ENCODE measurements around the gene GSG1L.

Gene GSG1L

DNA sequence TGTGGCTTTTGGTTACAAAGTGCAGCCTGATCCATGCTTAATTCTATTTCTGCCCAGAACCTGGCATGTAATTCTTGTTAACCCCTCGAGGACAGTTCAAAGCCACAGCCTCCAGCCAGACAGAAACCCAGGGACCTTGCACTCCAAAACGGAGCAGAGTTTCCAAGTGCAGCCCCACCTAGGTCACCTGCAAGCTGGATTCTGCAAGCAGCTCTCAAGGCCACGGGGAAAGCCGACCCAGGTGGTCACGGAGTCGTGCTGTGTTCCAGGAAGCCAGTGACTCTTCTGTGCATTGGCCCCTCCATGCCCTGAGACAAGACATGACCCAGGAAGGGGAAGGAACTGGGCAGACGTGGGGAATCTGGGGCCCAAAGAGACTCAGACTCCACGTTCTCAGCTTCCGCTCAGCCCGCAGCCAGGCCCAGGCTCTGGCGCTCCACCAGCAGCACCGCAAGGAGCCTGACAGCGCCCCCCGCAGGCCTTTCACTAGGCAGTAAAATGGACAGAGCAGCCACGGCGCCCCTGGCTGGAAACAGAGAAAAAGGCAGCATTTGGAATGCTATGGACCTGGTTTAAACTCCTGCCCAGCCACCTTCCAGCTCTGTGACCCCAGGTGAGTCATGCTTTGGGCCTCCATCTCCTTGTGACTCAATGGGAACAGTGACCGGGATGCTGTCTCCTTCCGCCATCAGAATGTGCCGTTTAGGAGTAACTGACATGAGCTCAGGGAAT lies 27.3 kb upstream of the GSG1L start:
- no peak overlapping the region for H3K4me2 ChIP-seq (ENCODE audit: low read length)
- no peaks in the 10 kb centered on the region for H3K27me3 ChIP-seq (ENCODE audit: control insufficient read depth, insufficient read depth, low read length)
- no peaks in the 10 kb centered on the region for H3K9me3 ChIP-seq (replicated peaks; ENCODE audit: low read length)
- peaks cover 10% of the 10 kb centered on the region for H3K36me3 ChIP-seq (ENCODE audit: insufficient read depth, low read length)
- H3K9ac ChIP-seq (ENCODE audit: low read depth, low read length), result no peak overlapping the region
- peaks cover 9% of the 10 kb centered on the region for H3K4me1 ChIP-seq (ENCODE audit: control insufficient read depth, insufficient read depth, low read length)
- no peak overlapping the region for H3K4me3 ChIP-seq (ENCODE audit: low read length)

DNA sequence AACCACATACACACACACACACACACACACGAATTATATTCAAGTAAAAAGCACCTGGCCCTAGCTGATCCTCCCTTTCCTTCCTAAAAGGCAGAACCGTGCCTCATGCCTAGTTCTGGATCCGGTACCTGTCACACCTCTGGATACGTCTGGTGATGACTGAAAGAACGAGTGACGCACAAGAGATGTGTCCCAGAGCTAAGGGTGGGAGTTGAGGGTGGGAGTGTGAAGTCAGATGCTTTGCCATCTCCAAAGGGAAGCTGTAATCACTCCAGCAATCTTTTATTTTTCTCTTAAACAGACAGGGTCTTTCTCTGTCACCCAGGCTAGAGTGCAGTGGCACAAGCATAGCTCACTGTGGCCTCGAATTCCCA lies 26.5 kb upstream of the GSG1L start:
- Histone ChIP-seq H3K4me1 (ENCODE audit: control insufficient read depth, insufficient read depth, low read length) (peaks cover 9% of the 10 kb centered on the region), H3K4me3 (ENCODE audit: low read length) (no peak overlapping the region), H3K9me3 (replicated peaks; ENCODE audit: low read length) (no peaks in the 10 kb centered on the region), H3K36me3 (ENCODE audit: insufficient read depth, low read length) (peaks cover 10% of the 10 kb centered on the region), H3K4me2 (ENCODE audit: low read length) (no peak overlapping the region), H3K27me3 (ENCODE audit: control insufficient read depth, insufficient read depth, low read length) (no peaks in the 10 kb centered on the region), H3K9ac (ENCODE audit: low read depth, low read length) (no peak overlapping the region)

DNA sequence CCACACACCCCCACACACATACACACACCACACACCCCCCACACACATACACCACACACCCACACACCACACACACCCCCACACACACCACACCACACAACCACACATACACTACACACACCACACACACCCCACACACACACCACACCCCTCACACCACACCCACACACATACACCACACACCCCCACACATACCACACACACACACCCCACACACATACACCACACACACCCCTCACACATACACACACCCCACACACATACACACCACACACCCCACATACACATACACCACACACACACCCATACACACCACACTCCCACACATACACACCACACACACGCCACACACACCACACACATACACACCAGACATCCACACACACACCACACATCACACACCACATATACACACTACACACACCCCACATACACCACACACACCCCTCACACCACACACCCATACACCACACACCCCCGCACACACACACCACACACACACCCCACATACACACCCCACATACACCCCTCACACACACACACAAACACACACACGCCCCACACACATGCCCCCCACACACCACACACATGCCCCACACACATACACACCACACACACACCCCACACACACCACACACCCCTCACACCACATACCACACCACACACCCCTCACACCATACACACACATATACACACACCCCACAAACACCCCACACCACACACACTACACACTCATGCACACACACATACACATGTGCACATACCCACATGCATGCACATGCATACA lies 25.9 kb upstream of the GSG1L start:
- Histone ChIP-seq H3K36me3 (ENCODE audit: insufficient read depth, low read length) (peaks cover 10% of the 10 kb centered on the region), H3K4me2 (ENCODE audit: low read length) (no peak overlapping the region), H3K9me3 (replicated peaks; ENCODE audit: low read length) (no peaks in the 10 kb centered on the region), H3K27me3 (ENCODE audit: control insufficient read depth, insufficient read depth, low read length) (no peaks in the 10 kb centered on the region), H3K4me3 (ENCODE audit: low read length) (no peak overlapping the region), H3K4me1 (ENCODE audit: control insufficient read depth, insufficient read depth, low read length) (peaks cover 9% of the 10 kb centered on the region), H3K9ac (ENCODE audit: low read depth, low read length) (no peak overlapping the region)

DNA sequence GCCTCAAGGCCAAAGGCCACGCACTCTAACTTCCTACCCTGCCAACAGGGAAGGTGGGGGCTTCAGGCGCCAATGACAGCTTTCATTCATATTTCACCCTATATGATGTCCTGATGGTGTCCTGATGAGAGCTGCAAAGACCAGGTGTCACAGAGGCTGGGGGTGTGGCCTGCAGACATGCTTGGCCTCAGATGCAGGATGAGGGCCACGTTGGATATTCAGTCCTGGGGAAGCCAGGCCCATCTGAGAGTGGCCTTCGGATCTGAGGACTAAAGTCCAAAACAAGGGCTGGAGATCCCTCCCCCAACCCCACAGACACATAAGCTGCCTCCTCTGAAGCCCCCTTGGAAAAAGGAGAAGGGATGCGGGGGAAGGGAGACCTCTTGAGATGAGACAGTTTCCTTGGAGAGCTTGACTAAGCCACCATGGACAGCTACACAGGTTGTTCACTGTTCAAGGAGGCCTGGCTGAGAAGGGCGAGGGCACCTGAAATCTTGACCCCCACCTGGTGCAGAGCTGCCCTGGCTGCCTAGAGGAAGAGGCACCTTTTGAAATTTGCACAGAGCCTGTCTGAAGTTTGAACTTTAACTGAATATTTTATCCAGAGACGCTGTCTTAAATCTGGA lies 24.3 kb upstream of the GSG1L start:
- no peaks in the 10 kb centered on the region for H3K9me3 ChIP-seq (replicated peaks; ENCODE audit: low read length)
- no peak overlapping the region for H3K4me3 ChIP-seq (ENCODE audit: low read length)
- H3K4me1 ChIP-seq (ENCODE audit: control insufficient read depth, insufficient read depth, low read length), result peaks cover 9% of the 10 kb centered on the region
- H3K27me3 ChIP-seq (ENCODE audit: control insufficient read depth, insufficient read depth, low read length), result no peaks in the 10 kb centered on the region
- H3K4me2 ChIP-seq (ENCODE audit: low read length), result no peak overlapping the region
- no peak overlapping the region for H3K9ac ChIP-seq (ENCODE audit: low read depth, low read length)
- H3K36me3 ChIP-seq (ENCODE audit: insufficient read depth, low read length), result no peaks in the 10 kb centered on the region

DNA sequence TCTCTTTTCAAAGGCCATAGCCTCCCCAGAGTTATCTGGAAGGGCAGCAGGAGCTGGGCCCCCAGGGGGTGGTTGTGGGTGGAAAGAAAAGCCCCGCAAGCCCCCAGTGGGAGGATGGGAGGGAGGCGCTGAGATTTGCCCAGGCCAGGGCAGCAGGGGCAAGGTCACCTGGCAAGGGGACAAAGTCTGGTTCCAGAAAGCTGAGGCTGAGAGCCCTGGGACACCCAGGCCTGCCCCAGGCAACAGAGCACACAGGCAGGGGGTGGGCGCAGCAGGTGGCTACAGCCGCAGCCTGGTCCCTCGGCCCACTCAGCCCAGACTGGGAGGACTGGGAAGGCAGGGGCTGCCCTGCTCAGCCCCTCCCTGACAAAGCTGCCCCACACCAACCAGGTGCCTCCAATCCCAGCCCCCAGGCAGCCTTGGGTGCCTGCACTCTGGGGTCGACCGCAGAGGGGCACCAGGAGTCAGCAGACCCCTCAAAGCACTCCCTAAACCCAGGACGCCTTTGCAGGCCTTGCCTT lies 23.7 kb upstream of the GSG1L start:
- H3K9me3 ChIP-seq (replicated peaks; ENCODE audit: low read length), result no peaks in the 10 kb centered on the region
- H3K4me2 ChIP-seq (ENCODE audit: low read length), result no peak overlapping the region
- H3K4me1 ChIP-seq (ENCODE audit: control insufficient read depth, insufficient read depth, low read length), result peaks cover 9% of the 10 kb centered on the region
- H3K36me3 ChIP-seq (ENCODE audit: insufficient read depth, low read length), result no peaks in the 10 kb centered on the region
- no peak overlapping the region for H3K9ac ChIP-seq (ENCODE audit: low read depth, low read length)
- H3K27me3 ChIP-seq (ENCODE audit: control insufficient read depth, insufficient read depth, low read length), result no peaks in the 10 kb centered on the region
- no peak overlapping the region for H3K4me3 ChIP-seq (ENCODE audit: low read length)

DNA sequence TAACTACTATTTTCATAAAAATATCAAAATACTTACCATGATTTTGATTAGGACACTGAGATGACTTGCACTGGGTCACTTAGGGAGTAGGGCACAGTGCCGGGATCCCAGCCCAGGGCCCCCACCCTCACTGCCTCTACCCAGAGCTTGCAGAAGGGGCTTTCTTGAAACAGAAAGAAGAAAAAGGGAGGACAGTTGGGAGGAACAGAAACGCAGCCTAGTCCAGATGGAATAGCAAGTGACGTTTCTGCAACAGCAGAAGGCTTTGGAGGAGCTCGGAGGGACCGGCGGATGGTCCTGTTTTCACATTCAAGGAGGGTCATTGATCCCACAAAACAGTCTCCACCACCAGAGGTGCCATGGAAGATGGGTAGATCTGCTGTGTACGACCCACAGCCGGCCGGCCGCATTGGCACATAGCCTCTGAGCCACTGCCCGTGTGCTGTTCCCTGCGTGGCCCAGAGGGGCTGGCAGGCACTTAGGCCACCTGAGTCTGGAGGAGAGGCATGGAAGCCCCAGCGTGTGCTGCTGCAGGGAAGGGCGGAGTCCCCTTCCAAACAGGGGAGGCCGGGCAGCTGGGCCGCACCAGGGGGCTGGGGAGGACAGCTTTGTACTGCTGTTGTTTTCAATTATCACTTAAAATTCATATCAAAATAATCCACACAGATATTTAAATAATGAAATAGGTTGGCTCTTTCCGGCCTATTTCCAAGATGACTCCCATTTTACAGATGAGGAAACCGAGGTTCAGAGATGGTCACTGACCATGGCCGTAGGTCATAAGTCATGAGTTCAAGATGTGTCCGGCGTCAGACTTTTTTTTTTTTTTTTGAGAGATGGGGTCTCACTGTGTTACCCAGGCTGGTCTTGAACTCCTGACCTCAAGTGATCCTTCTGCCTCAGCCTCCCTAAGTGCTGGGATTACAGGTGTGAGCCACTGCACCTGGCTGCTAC lies 22.9 kb upstream of the GSG1L start:
- no peaks in the 10 kb centered on the region for H3K27me3 ChIP-seq (ENCODE audit: control insufficient read depth, insufficient read depth, low read length)
- H3K4me3 ChIP-seq (ENCODE audit: low read length), result no peak overlapping the region
- H3K9me3 ChIP-seq (replicated peaks; ENCODE audit: low read length), result no peaks in the 10 kb centered on the region
- H3K36me3 ChIP-seq (ENCODE audit: insufficient read depth, low read length), result no peaks in the 10 kb centered on the region
- H3K4me1 ChIP-seq (ENCODE audit: control insufficient read depth, insufficient read depth, low read length), result peaks cover 5% of the 10 kb centered on the region
- H3K9ac ChIP-seq (ENCODE audit: low read depth, low read length), result no peak overlapping the region
- no peak overlapping the region for H3K4me2 ChIP-seq (ENCODE audit: low read length)

DNA sequence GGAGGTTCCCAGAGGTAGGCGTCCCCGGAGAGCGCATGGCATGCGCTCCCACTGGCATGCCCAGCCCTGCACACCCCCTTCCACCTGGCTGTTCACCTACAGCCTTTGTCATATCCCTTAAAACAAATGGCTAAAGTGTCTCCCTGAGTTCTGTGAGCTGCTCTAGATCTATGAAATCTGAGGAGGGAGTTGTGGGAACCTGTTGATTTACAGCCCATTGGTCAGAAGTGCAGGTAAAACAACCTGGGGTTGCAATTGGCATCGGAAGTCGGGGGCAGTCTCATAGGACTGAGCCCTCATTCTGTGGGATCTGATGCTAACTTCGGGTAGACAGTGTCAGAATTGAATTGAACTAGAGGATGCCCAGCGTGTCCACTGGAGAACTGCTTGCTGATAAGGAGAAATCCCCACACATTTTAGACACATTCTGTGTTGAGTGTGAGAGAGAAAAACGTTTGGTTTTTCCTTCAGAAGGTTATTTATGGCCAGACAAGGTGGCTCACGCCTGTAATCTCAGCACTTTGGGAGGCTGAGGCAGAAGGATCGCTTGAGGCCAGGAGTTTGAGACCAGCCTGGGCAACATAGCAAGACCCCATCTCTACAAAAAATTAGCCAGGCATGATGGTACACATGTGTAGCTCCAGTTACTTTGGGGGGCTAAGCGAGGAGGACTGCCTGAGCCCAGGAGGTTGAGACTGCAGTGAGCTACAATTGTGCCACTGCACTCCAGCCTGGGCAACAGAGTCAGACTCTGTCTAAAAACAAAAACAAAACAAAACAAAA lies 22.1 kb upstream of the GSG1L start:
- Histone ChIP-seq H3K36me3 (ENCODE audit: insufficient read depth, low read length) (no peaks in the 10 kb centered on the region), H3K9ac (ENCODE audit: low read depth, low read length) (no peak overlapping the region), H3K4me1 (ENCODE audit: control insufficient read depth, insufficient read depth, low read length) (no peaks in the 10 kb centered on the region), H3K4me3 (ENCODE audit: low read length) (no peak overlapping the region), H3K27me3 (ENCODE audit: control insufficient read depth, insufficient read depth, low read length) (no peaks in the 10 kb centered on the region), H3K9me3 (replicated peaks; ENCODE audit: low read length) (no peaks in the 10 kb centered on the region), H3K4me2 (ENCODE audit: low read length) (no peak overlapping the region)

DNA sequence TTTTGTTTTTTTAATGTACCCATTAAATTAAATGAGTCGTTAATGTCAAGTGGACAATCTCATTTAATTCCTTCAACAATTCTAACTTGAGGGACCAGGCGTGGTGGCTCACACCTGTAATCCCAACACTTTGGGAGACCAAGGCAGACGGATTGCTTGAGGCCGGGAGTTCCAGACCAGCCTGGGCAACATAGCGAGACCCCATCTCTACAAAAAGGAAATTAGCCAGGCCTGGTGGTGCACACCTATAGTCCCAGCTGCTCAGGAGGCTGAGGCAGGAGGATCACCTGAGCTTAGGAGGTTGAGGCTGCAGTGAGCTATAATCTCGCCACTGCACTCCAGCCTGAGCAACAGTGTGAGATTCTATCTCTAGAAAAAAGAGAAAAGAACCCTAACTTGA lies 20.7 kb upstream of the GSG1L start:
- Histone ChIP-seq H3K4me1 (ENCODE audit: control insufficient read depth, insufficient read depth, low read length) (no peaks in the 10 kb centered on the region), H3K9ac (ENCODE audit: low read depth, low read length) (no peak overlapping the region), H3K4me3 (ENCODE audit: low read length) (no peak overlapping the region), H3K36me3 (ENCODE audit: insufficient read depth, low read length) (no peaks in the 10 kb centered on the region), H3K4me2 (ENCODE audit: low read length) (no peak overlapping the region), H3K9me3 (replicated peaks; ENCODE audit: low read length) (no peaks in the 10 kb centered on the region), H3K27me3 (ENCODE audit: control insufficient read depth, insufficient read depth, low read length) (no peaks in the 10 kb centered on the region)

DNA sequence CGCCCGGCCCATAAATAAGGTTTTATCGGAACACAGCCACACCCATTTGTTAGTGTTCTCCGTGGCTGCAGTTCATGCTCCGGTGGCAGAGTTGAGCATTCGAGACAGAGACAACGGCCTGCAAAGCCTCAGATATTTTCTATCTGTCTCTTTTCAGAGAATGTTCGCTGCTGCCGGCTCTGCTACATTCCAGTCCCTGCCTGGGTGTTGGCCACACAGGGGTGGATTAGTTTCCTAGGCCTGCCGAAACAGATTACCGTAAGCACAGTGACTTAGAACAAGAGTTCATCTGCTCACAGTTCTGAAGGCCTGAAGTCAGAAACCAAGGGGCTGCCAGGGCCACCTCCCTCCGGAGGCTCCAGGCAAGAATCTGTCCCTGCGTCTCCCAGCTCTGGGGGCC lies 19.1 kb upstream of the GSG1L start:
- no peak overlapping the region for H3K4me3 ChIP-seq (ENCODE audit: low read length)
- no peaks in the 10 kb centered on the region for H3K27me3 ChIP-seq (ENCODE audit: control insufficient read depth, insufficient read depth, low read length)
- H3K4me2 ChIP-seq (ENCODE audit: low read length), result no peak overlapping the region
- H3K9ac ChIP-seq (ENCODE audit: low read depth, low read length), result no peak overlapping the region
- no peaks in the 10 kb centered on the region for H3K4me1 ChIP-seq (ENCODE audit: control insufficient read depth, insufficient read depth, low read length)
- H3K9me3 ChIP-seq (replicated peaks; ENCODE audit: low read length), result no peaks in the 10 kb centered on the region
- no peaks in the 10 kb centered on the region for H3K36me3 ChIP-seq (ENCODE audit: insufficient read depth, low read length)

DNA sequence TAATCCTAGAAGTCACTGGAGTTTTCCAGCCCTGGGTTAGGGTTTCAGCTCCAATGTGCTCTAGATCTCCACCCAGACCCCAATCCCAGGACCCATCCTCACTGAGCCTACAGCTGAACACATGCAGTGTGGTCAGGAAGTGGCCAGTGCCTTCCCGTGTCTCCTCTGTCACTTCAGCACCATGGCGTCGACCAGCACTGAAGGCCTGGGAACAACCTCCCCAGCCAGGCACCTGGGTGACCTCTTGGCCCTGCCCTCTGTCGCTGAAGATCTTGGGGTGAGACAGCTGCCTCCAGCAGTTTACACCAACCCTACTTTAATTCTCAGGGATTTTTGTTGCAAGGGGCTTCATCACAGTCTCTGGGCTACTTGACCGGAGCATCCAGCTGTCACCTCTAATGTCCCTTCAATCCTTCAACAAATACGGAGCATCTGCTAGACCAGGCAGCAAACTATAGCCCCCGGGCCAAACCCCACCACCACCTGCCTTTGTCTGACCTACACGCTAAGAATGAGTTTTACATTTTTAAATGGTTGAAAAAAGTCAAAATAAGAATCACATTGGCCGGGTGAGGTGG lies 18.0 kb upstream of the GSG1L start:
- Histone ChIP-seq H3K4me1 (ENCODE audit: control insufficient read depth, insufficient read depth, low read length) (no peaks in the 10 kb centered on the region), H3K4me3 (ENCODE audit: low read length) (no peak overlapping the region), H3K9ac (ENCODE audit: low read depth, low read length) (no peak overlapping the region), H3K36me3 (ENCODE audit: insufficient read depth, low read length) (no peaks in the 10 kb centered on the region), H3K4me2 (ENCODE audit: low read length) (no peak overlapping the region), H3K9me3 (replicated peaks; ENCODE audit: low read length) (no peaks in the 10 kb centered on the region), H3K27me3 (ENCODE audit: control insufficient read depth, insufficient read depth, low read length) (no peaks in the 10 kb centered on the region)
